SK-N-MC (cell line): Measurements from ENCODE around the gene TAPT1.

Experiments used
- EZH2 ChIP-seq: fragments of 200-600 bp; sonication (generic); IDR thresholded peaks from one replicate; pipeline ENCODE4 v1.6.1; 2017; ENCODE audit warnings: antibody characterized with exemption
- POLR2AphosphoS5 ChIP-seq: IDR thresholded peaks from 2 replicates; pipeline ENCODE4 v1.6.1; 2012; ENCODE audit warnings: mild to moderate bottlenecking, low read depth, low read length, borderline replicate concordance

GRCh38 chr4:16114546-16114945 lies 111.7 kb downstream of the TAPT1 start:
- TF ChIP-seq EZH2: no peak
- TF ChIP-seq POLR2AphosphoS5: no peak
